GM21786 (cell line): ENCODE measurements around the gene METTL8.
A peak's percentile ranks its signal among the peaks of the same experiment; 100 is the strongest.

ENCODE experiments used
- ATAC-seq: cut with Tn5 transposase; IDR thresholded peaks from one replicate; pipeline ENCODE4 v1.9.1; 2021; ENCODE audit not compliant: unreplicated experiment

Gene METTL8, protein sequence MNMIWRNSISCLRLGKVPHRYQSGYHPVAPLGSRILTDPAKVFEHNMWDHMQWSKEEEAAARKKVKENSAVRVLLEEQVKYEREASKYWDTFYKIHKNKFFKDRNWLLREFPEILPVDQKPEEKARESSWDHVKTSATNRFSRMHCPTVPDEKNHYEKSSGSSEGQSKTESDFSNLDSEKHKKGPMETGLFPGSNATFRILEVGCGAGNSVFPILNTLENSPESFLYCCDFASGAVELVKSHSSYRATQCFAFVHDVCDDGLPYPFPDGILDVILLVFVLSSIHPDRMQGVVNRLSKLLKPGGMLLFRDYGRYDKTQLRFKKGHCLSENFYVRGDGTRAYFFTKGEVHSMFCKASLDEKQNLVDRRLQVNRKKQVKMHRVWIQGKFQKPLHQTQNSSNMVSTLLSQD

DNA sequence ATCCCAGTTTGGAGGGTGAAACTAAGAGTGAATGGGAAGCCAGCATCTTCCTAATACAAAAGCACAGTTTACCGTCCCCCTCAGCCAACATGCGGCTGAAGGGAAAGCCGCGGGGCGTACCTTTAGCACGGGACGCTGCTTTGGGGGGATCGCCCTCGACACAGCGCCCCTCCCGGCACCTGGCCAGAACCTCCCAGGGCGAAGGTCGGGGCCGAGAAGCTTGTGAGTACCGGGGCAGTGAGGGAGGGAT lies at the start of gene METTL8:
Gene METTL8 (minus strand): TSS at position 228 of the 250 bp plus-strand sequence. CDS start 41,805 bp downstream, outside the sequence.
- ATAC-seq, result no peak

DNA sequence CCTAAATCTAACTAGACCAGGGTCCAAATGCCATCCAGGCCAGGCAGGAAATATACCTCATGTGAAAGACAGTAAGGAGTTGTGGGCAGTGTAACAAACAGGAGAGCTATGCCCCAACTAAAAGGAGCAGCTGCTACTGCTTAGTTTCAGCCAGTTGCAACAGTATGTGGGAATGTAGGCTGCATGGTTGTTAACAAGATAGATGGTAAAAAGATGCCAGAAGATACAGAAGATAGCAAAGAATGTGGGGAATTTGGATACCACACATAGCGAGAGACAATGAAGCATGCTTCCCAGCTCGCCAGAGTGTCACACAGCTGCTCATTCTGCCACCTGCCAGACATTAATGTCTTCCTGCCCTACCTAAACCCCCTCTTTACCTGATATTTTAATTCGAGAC lies 49.1 kb upstream of the METTL8 start:
- no peak for ATAC-seq

DNA sequence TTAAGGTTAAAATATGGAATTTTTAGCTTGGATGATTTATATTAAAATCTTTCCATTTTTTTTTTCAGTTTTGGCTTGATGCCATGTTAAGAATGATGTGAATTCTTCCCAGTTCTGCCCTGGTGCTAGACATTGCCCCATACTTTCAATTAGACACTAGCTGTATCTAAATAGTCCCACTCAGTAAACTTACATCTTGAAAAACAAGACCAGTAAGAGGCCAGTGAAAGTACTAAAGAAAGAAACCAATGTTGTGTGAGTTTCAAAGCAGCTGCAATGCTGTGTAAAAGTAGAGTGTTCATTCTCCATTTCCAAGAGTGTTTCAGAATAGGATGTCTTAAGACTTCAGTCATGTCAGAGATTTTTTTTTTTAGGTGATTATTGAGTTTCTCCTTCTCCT lies 48.5 kb upstream of the METTL8 start:
- peak; percentile 59 for ATAC-seq

DNA sequence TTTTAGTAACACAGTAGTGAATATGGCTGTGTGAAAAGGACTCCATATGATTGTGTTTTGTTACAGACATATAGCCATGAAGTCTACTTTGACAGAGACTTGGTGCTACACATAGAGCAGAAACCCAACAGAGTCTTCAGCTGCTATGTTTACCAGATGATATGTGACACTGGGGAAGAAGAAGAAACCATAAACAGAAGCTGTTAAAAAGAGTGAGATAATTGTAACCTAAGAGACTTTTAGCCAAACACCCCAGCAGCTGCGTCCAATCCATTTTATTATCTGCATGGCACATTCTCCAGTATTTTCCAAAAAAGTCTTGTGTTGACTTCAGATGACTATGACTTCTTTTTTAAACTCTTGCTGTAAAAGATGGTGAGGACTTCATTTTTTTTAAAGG lies 47.1 kb upstream of the METTL8 start:
- ATAC-seq, result no peak

DNA sequence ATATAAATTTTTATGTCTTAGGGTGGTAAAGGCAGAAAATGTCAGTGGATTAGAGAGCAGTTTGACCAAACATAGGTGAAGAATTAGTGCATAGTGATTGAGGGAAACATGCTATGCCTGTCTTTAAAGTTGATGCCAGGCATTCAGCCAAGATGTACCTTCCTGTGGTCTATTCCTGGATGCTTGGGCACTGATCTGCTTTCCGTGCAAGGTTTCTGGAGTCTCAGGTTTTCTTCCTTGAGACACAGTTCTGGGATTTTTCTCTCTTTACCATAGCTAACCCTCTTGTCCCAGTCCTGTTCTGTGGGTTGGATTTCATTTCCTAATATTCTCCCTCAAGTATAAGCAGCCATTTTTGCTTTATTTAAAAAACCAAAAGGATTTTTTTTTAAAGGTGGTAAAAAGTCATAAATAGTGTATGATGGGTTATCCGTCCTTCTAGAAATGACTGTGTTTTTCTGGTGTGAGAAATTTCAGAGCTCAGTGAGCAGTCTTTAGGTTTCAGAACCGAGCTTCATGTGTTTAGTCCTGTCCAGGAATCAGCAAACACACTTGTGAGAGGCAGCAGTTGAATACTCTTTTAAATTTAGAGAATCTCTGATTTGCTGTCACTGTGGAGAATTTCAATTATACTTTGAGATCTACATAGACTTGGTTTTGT lies 45.5 kb upstream of the METTL8 start:
- peak; percentile 47 for ATAC-seq

DNA sequence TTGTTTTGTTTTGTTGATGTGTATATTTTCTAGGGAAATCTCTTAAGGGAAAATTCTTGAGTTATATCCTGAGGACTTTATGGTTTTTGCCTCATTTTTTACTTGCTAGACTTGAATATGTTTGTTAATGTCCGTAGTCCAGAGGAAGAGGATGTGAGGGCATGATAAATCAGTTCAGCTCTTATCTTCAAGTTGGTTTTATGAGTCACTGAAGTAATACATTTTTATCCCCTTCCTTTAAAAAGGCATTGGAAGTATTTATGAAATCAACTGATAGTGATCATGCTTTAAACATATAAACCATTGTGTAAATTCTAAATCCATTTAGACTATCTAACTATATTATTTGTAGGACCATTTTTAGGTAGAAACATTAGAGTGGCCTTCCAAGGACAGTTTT lies 44.6 kb upstream of the METTL8 start:
- ATAC-seq, result no peak

DNA sequence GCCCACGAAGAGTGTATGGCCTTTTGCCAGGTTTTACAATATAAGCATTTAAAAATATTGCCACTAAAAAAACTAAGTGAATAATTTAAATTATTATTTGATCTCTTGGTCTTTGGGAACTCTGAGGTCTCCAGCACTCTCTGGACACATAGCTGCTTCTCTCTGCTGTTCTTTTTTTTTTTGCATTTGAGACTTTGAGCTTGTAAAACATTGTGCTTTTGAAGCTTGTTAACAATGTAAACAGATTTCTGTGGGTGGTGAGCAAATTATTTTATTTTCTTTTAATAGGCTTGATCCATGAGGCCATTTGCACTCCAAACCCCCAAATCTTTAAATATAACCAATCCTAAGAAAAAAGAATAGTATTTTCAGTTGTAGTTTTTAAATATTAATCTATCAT lies 42.2 kb upstream of the METTL8 start:
- no peak for ATAC-seq

DNA sequence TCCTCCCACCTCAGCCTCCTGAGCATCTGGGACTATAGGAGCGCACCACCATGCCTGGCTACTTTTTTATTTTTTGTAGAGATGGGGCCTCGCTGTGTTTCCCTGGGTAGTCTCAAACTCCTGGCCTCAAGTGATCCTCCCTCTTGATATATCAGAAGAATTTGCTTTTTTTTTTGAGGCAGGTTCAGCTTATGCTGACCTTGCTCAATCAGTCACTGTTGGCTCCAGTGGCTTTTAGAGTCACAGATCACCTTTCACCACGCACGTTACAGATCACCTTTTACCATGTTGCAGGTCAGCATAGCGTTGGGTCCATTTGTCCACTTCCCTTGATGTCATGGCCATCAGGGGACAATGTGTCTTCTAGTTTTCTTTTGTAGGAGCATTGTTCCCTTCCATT lies 36.3 kb upstream of the METTL8 start:
- no peak for ATAC-seq

DNA sequence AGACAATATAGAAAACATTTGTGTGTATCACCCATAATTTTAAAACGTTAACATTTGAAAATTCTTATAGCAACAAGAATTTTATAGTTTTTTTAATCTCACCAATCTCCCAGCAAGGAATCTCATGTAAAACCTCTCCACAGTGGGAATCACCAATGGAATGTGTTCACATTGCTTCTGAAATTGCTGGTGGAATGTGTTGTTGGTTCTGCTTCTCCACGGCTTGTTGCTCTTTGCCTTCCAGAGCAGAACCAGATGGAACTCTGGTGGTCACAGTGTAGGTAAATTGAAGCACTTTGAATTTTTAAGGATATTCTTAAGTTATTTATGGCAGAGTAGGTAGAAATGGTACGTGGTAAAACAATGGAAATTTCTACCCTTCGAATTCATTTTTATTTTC lies 35.4 kb upstream of the METTL8 start:
- ATAC-seq, result no peak

DNA sequence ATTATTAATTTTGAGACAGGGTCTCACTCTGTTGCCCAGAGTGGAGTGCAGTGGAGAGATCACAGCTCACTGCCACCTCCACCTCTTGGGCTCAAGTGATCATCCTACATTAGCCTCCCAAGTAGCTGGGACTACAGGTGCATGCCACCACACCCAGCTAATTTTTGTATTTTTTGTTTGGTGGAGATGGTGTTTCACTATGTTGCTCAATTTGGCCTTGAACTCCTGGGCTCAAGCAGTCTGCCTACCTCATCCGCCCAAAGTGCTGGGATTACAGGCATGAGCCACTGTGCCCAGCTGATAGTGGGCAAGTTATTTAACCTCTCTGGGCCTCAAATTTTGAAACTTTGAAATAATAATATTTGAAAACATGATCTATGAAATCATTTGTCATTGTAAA lies 26.7 kb upstream of the METTL8 start:
- no peak for ATAC-seq

DNA sequence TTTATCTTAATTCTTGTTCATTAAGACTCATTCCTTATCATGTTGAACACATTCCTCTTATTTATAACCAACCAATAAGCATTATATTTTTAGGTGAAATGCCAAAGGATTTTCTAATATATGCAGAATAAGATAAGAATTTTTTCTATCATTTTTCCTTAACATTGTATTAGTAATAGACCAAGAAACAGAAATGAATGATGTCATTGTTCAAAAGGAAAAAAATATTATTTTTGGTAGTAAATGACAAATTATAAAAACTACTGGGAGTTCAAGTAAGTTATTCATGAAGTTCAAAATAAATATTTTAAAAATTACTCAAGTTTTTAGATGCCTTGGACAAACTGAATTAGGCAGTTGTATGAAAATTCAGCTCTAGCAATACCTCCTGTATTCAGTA lies 25.7 kb upstream of the METTL8 start:
- no peak for ATAC-seq

DNA sequence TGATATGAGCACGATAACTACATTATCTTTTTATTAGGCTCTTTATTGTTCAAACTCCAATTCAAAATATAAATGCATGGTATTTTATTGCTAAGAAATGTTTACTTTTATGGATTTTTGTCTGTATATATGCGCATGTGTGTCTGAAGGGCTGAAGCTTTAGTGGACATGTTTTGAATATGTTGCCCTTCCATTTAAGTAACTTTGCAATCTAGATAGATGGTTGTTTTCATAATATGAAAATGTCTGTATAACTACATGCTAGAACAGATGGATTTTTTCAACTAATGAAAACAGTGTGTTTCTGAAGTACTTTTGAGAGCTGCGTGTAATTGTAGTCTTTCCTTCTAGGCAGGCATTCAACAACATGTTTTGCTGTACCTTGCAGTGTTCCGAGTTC lies 19.0 kb upstream of the METTL8 start:
- ATAC-seq, result no peak

DNA sequence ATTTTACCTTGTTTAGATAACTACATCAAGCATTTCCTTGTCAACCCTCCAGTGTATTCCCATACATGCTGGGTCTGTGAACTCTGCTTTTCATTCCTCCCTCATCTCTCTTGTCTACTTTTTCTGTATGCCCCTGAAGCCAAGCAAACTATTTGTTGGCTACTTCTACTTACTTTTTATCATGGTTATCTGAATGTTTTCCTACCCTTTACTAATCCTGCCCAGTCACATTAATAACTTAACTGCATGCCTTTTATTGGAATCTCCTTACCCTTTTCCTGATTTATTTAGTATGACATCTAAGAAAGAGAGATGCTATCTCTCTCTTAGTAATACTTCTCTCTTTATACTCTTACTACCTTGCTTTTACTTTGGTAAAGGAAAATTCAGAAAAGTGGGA lies 17.3 kb upstream of the METTL8 start:
- no peak for ATAC-seq

DNA sequence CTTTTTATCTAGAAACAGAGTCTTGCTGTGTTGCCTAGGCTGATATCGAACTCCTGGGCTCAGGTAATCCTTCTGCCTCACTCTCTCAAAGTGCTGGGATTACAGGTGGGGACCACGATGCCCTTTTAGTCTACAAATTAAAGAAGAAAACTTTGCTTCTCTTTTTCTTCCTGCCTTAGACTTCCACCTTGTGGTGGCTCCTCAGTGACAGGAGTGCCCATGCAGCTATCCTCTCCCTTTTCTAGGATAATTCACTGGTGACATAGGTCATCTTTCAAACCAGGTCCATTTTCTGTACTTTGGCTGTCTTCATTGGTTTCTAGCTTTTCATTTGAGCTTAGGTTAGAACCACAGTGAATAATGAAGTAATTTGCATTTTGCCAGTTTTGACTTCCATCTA lies 13.9 kb upstream of the METTL8 start:
- no peak for ATAC-seq

DNA sequence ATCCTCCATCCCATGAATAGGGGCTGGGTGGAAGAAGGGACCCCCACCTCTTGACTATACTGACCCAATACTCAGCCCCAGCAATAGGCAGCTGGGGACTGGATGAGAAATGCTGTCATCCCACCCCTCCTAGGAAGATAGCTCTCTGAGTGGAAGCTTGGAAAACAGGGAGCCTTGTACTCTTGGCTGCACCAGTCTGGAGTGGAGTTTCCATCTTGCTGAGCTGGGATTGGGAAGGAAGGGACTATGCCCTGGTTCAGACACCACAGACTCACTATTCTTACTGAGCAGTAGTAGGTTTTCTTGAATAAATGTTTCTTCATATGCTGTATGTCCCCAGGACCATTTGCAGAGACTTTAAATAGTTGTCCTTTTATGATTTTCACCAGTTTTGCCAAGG lies 7.7 kb upstream of the METTL8 start:
- no peak for ATAC-seq

DNA sequence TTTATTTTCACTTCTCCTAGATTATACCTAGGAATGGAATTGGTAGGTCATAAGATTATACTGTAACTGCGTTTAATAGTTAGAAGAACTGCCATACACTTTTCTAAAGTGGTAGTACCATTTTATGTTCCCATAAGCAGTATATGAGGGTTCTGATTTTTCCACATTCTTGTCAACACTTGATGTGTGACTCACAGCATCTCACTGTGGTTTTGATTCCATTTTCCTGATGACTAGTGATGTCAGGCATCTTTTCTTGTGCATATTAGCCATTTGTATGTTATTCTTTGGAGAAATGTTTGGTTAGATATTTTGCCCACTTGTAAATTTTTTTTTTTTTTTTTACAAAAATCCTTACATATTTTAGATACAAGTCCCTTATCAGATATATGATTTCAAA lies 2.5 kb upstream of the METTL8 start:
- ATAC-seq, result no peak

DNA sequence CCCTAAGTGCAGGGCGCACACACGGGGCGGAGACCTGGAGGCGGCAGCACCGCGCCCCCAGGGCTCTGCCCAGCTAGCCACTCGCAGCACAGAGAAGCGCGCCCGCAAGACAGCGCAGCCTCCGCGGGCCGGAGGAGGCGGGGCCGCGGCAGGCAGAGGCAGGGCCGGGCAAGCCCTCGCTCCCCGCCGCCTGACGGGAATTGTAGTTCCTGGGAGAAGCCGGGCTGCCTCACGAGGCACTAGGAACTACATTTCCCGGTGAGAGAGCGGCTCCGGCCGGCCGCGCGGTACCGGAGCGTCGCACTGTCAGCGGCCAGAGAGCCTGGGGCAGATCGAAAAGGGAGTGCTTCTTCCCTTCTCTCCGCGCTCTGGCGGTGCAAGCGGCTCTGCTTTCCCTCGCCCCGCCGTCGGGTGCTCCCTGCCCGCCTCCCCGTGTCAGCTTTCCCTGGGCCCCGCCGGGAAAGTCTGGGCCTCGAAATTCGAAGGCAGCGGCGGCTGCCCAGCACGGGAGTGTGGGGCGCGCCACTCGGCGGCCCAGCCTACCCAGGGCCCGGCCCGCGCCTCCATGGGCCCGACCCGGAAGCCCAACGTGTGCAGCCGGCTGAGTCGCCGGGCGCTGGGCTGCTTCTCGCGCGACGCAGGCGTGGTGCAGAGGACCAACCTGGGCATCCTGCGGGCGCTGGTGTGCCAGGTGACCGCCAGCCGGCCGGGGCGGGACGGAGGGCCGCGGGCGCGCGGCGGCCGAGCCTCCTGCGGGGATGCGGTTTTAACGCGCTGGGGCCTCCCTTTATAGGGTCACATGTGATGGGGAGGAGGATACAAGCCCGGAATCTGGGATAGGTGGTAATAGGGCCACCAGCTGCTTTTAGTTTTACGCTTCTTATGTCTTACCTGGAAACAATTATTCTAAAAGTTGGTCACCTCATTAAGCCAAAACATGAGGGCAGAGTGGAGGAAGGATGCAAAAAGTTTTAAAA lies 511 bp upstream of the METTL8 start, which contains the start of gene DCAF17:
Gene DCAF17 (plus strand): TSS at position 214 of the 977 bp plus-strand sequence. CDS start 352 bp downstream, at position 566.
- ATAC-seq, result peak; percentile 87

DNA sequence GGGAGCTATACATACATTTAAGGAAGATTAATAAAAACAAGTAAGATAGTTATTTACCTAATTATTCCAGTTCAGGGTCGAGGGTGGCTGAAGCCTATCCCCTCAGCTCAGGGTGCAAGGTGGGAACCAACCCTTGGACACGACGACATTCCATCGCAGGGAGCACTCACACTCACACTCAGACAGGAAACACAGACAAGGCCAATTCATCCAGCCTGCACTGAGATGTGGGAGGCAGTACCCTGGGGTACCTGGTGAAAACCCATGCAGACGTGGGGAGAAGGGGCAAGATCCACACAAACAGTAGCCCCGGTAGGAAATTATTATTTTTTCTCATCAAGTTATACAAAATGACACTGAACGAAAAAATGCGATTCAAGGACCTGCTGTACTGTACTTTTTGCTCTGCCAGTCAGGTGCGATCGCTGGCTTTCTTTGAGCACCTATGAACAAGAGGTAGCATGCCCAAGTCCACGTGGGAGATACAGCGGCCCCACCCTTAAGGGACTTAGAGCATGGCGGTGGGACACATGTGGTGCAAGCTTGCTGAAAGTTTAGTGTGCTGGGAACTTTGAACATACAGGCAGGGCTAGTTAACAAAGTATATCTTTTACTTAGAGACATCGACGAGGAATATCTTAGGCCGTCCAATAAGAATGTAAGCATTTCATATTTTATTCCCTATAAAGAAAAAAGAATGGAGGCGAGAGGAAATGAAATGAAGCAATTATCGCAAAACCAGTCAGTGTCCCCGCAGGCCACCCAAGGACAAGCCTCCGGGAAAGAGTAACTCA lies 624 bp downstream of the METTL8 start:
- no peak for ATAC-seq

DNA sequence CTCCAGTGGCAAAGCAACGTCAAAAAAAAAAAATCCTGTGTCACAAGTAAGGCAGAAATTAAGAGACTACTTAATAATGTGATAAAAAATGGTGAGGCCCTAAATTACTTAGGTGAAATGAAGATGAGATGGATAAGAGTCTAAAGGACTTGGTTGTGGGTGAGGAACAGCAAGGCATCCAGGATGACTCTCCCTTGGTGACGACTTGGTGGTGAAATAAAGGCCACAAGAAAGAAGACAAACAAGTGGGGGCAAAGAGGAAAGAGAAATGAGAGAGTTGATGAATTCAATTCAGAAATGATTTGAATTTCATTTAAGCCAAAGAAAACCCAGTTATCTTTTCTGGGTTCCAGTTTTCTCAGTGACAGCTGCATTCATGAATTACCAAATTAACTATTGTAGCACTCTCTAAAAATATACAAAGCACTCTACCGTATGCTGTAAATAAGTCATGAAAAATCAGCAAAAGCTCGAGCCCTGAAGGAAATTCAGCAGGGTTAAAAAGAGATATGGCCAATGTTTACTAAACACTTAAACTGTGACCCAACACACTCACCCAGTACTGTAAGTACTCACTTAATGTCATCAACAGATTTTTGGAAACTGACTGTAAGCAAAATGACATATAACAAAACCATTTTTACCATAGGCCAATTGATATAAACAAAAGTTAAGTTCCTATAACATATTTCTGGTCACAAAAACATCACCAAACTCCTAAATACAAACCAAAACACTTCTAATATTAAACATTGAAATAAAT lies 1.4 kb downstream of the METTL8 start:
- ATAC-seq, result no peak

DNA sequence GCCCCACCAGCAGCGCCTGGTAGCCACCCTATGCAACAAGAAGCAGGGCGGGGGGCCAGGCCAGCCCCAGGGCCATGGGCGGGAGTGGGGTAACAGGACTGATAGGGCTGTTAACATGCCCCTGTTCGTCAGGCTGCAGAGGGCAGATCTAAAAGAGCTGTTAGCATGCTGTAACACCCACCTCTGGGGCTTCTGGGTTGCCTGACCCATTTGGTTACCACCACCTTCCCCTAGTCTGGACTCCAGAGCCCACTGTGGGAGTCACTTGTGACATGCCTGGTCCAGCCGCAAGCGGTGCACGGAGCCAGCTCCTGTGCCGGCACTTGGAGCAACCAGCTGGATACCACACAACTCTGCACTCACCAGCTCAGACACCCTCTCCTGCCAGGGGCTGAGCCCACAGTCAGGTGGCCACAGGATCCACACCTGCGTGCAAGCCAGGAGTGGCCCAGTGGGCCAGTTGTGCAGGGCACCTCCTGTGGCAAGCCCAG lies 2.1 kb downstream of the METTL8 start:
- no peak for ATAC-seq
